DND-41 (cell line): ENCODE data around the gene RDH14.

ENCODE experiments used
- ATAC-seq: fragments of 200-7000 bp; cut with Tn5 transposase; 3 replicates; pipeline ENCODE4 v1.9.1; 2021; ENCODE audit warnings: low read depth; ENCODE audit not compliant: insufficient read depth
- DNase-seq: peaks from one replicate; pipeline ENCODE4 v3.0.0-alpha.2; 2020
- H2AFZ ChIP-seq: 2 replicates; pipeline ENCODE4 v1.6.0; 2012; ENCODE audit warnings: low read depth, low read length
- H3K27ac ChIP-seq: 2 replicates; pipeline ENCODE4 v1.5.1; 2012; ENCODE audit warnings: low read length, inconsistent platforms
- H3K27me3 ChIP-seq: fragments of 200-600 bp; sonication (generic); 2 replicates; pipeline ENCODE4 v1.6.0; 2012; ENCODE audit warnings: low read length, mild to moderate bottlenecking, inconsistent platforms; ENCODE audit not compliant: insufficient read depth, poor library complexity
- H3K36me3 ChIP-seq: 2 replicates; pipeline ENCODE4 v1.5.1; 2012; ENCODE audit warnings: low read length, inconsistent platforms; ENCODE audit not compliant: insufficient read depth
- H3K4me1 ChIP-seq: 2 replicates; pipeline ENCODE4 v1.5.1; 2012; ENCODE audit warnings: mild to moderate bottlenecking, low read length; ENCODE audit not compliant: insufficient read depth
- H3K4me2 ChIP-seq: 2 replicates; pipeline ENCODE4 v1.6.0; 2012; ENCODE audit warnings: mild to moderate bottlenecking, moderate library complexity, low read length, inconsistent platforms; ENCODE audit not compliant: insufficient read depth
- H3K4me3 ChIP-seq, 2 experiments: fragments of 200-600 bp in 1 of 2; shearing (Covaris generic) in 1 of 2; 2 replicates each; pipeline ENCODE4 v1.5.1; 2012 to 2016; ENCODE audit warnings: inconsistent platforms in 2 of 2, low read length in 2 of 2, mild to moderate bottlenecking in 2 of 2, low read depth in 1 of 2, moderate library complexity in 1 of 2
- H3K79me2 ChIP-seq: 2 replicates; pipeline ENCODE4 v1.6.0; 2012; ENCODE audit warnings: low read length, inconsistent platforms; ENCODE audit not compliant: insufficient read depth
- H3K9ac ChIP-seq: 2 replicates; pipeline ENCODE4 v1.6.0; 2012; ENCODE audit warnings: low read depth, mild to moderate bottlenecking, inconsistent platforms, low read length, moderate library complexity
- H3K9me3 ChIP-seq: 2 replicates; pipeline ENCODE4 v1.5.1; 2012; ENCODE audit warnings: low read length, moderate library complexity, mild to moderate bottlenecking, inconsistent platforms; ENCODE audit not compliant: insufficient read depth, severe bottlenecking
- H4K20me1 ChIP-seq: 2 replicates; pipeline ENCODE4 v1.6.0; 2012; ENCODE audit warnings: low read length; ENCODE audit not compliant: insufficient read depth
- CTCF ChIP-seq: IDR thresholded peaks from 2 replicates; pipeline ENCODE4 v1.5.1; 2012; ENCODE audit warnings: borderline replicate concordance, low read length, moderate library complexity, mild to moderate bottlenecking; ENCODE audit not compliant: poor library complexity, severe bottlenecking; ENCODE audit errors: extremely low read depth
- EZH2 ChIP-seq: IDR thresholded peaks from 3 replicates; pipeline ENCODE4 v1.6.1; 2012; ENCODE audit warnings: borderline replicate concordance, low read depth, mild to moderate bottlenecking, moderate library complexity, low read length, inconsistent platforms; ENCODE audit not compliant: severe bottlenecking

Gene RDH14

GRCh38 chr2:18506883-18507509 lies 53.5 kb downstream of the RDH14 start:
- Histone ChIP-seq H3K9me3 (no peaks in the 10 kb centered on the region), H3K27ac (no peak overlapping the region), H3K36me3 (no peaks in the 10 kb centered on the region), H4K20me1 (no peaks in the 10 kb centered on the region), H3K9ac (no peak overlapping the region), H3K4me1 (no peaks in the 10 kb centered on the region), H3K4me3 (no peak overlapping the region), H2AFZ (no peak overlapping the region), H3K79me2 (no peaks in the 10 kb centered on the region), H3K27me3 (peaks cover 4% of the 10 kb centered on the region), H3K4me2 (no peak overlapping the region)
- TF ChIP-seq EZH2: no peak
- TF ChIP-seq CTCF: no peak
- DNase-seq (no peak), ATAC-seq (no peak)

- Histone ChIP-seq H3K4me1 (no peaks in the 10 kb centered on the region), H3K4me2 (no peak overlapping the region), H3K9ac (no peak overlapping the region), H2AFZ (no peak overlapping the region), H3K27ac (no peak overlapping the region), H4K20me1 (no peaks in the 10 kb centered on the region), H3K36me3 (no peaks in the 10 kb centered on the region), H3K4me3 (no peak overlapping the region), H3K9me3 (no peaks in the 10 kb centered on the region), H3K79me2 (no peaks in the 10 kb centered on the region), H3K27me3 (peaks cover 7% of the 10 kb centered on the region)
- no peak for DNase-seq
- no peak for ATAC-seq
- no peak for TF ChIP-seq EZH2
- no peak for TF ChIP-seq CTCF
Observed at GRCh38 chr2:18505703-18506341, 54.6 kb downstream of the RDH14 start.
